Measurements from ENCODE around the gene HPS3.

- no peak for TF ChIP-seq CTCF (IDR thresholded peaks at IDR 0.05 in 4 of 5, conservative IDR thresholded peaks at IDR 0.05 in 1 of 5)
- TF ChIP-seq POLR2A (IDR thresholded peaks at IDR 0.05), result no peak
These were observed 69.2 kb downstream of the HPS3 start for GRCh38 chr3:149198611-149199010.
